GM19395 (cell line): ENCODE measurements around the gene HMX2.
"Not testable (repeated sequence)": the region's sequence is repeated elsewhere in the genome, so short reads cannot be mapped to it uniquely, and the experiment has no call there.

Source experiments
- ATAC-seq: cut with Tn5 transposase; IDR thresholded peaks from one replicate; pipeline ENCODE4 v1.9.1; 2021; ENCODE audit warnings: mild to moderate bottlenecking, moderate library complexity; ENCODE audit not compliant: unreplicated experiment

HMX2 gene

DNA sequence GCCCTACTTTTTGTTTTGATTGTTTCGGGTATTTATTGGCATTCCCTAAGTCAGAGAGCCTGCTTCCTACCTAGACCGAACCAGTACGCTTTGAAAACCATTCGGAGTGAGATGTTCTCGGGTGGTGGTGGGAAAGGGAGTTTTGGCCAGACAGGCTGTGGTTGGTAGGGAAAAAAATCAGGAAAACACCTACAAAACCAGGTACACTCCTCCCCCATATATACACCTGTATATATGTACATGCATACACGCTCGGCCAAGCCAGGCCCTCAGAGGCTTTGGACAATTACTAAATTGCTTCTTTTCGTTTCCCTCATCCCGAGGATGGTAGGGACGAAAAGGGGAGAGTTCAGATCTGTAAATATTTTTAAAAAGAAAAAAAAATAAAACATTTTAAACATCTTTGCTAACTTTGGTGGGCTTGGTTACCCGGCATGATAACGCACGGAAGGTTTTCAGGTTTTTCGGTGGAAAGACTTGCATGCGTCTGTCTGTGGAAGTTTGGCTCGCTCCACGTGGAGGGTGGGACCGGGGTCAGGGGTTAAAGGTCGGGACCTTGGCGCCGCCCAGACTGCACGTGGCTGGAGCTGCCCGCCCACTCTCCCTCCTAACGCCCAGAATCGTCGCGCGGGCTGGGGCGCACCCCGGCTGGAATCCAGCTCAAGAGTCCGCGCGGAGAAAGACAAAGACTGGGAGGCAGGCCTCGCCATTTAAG is 2.5 kb downstream of the HMX2 start:
- ATAC-seq, result no peak

GRCh38 chr10:123150986-123151736 is 3.2 kb downstream of the HMX2 start:
- ATAC-seq, result no peak

DNA sequence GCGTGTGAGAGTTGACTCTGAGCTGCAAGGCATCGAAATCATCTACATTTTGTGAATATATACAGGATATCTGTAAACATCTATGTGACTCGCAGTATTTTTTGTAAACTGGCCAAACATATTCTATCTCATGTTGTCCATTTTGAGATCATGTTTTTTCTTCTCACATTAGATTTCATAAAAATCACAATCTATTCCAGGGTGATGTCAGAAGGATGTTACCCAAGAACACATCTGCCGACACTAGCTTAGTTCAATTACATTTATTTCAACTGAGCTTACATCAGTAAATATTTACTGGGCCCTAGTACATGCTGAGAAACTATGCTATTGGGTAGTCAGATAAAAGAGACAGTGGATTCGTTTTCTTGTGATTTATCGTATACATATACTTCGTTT is 3.8 kb downstream of the HMX2 start:
- no peak for ATAC-seq

DNA sequence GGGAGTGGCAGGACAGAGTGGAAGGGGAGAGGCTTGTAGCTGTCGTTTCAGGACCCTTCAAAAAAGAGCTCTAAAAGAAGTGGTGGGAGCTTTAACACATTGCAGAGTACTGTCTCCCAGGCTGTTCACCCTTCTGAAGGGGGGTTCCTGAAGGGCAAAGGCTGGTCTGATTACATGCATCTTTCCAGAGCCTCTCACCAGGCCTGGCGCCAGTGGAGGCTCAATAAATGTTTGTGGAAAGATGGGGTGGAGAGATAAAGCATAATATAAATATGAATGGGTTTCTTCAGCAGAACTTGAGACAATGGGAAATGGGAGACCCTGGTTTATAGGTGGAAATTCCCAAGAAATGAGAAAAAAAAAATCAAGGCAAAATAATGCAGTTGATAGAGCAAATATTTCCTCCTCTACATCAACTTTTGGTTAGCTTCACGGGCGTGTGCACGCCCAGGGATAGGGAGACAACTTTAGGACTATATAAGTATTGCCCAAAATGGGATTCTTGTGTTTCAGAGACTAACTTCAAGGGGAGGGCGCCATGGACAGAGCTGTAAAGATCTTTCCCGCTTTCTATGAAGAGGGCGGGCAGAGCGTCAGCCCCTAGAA is 5.7 kb downstream of the HMX2 start:
- no peak for ATAC-seq

GRCh38 chr10:123154092-123154710 is 6.3 kb downstream of the HMX2 start, which contains the start of gene BUB3:
Gene BUB3, plus strand, starts transcription at chr10:123154402. Its CDS starts 516 bp downstream, at chr10:123154918.
- peak; percentile 91 for ATAC-seq

DNA sequence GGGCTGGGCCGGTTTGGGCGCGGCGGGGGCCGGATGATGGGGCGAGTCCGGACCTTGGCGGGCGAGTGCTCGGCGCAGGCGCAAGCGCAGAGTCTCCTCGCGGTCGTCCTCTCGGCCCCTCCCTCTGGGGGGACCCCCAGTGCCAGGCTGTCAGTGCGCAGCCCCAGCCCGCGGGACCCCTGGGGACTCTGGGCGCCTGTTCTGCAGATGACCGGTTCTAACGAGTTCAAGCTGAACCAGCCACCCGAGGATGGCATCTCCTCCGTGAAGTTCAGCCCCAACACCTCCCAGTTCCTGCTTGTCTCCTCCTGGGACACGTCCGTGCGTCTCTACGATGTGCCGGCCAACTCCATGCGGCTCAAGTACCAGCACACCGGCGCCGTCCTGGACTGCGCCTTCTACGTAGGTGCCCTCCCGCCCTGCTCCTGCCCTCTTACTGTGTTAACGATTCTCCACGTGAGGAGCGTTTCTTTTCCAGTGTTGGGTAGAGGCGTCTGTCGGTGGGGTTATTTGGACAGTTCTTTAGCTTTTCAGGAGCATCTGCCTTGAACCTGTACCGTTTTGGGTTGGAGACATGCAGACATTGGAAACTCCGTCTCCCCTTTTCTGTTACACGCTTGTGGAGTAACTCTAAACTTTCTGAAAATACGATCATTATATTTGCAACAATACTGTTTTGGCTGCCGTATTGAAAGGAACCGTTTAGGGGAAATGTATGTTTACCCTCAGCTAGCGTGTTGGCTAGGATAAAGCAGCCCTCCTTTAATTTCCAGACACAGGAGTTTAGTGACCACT is 7.0 kb downstream of the HMX2 start:
- ATAC-seq, result peak; percentile 49

GRCh38 chr10:123156078-123156477 is 8.1 kb downstream of the HMX2 start:
- ATAC-seq, result no peak

- no peak for ATAC-seq
Observed at GRCh38 chr10:123157210-123157609, 9.3 kb downstream of the HMX2 start.

- no peak for ATAC-seq
Observed at GRCh38 chr10:123158682-123159081, 10.7 kb downstream of the HMX2 start.

DNA sequence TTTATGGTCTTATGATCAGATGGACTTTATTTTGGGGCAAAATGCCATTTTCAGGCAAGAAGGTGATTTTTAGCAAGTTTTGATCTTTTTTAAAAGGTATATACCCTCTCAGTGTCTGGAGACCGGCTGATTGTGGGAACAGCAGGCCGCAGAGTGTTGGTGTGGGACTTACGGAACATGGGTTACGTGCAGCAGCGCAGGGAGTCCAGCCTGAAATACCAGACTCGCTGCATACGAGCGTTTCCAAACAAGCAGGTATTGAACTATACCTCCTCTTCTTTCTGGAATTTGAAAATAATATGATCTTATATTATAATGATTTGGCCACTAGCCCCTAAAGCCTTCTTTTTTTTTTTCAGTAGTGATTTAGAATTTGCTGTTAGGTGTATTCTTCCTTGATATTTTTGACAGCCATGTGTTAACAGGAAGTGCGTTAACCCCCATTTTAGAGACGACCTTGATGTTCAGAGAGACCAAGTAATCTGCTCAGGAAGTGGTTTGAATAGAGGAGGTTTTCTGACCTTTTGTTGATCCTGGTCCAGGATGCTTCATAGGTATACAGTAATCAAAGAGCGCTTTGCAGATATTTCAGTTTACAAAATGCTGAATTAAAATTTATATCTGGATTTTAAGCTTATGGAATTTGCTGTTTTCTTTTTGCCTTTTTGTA is 12.5 kb downstream of the HMX2 start:
- ATAC-seq, result no peak

DNA sequence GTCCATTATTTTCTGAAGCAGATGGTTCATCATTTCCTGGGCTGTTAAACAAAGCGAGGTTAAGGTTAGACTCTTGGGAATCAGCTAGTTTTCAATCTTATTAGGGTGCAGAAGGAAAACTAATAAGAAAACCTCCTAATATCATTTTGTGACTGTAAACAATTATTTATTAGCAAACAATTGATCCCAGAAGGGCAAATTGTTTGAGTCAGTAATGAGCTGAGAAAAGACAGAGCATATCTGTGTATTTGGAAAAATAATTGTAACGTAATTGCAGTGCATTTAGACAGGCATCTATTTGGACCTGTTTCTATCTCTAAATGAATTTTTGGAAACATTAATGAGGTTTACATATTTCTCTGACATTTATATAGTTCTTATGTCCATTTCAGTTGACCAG is 16.4 kb downstream of the HMX2 start:
- no peak for ATAC-seq

GRCh38 chr10:123165445-123166072 is 17.6 kb downstream of the HMX2 start:
- ATAC-seq, result no peak

DNA sequence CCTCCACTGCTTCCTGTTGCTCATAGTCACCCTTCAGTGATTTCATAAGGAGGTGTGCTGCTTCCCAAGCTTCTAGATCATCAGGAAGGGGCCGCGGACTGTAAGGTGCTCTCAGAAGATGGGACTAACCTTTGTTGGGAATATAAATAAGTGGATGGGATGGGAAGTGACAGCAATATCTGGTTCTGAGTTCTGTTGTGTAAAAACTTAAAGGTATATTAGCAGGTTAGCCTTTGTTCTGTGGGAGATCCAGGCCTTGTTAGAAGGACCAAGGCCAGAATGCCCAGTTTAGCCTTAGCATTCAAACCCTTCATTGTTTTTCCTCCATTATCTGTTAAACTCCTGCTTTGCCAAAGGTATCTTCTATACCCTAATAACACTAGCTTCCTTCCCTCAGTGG is 18.7 kb downstream of the HMX2 start:
- ATAC-seq, result no peak

- ATAC-seq, result no peak
Observed at GRCh38 chr10:123170961-123171360, 23.0 kb downstream of the HMX2 start.

- not testable (repeated sequence) for ATAC-seq
Observed at GRCh38 chr10:123171616-123172015, 23.7 kb downstream of the HMX2 start.

- no peak for ATAC-seq
Observed at GRCh38 chr10:123175389-123176387, 27.8 kb downstream of the HMX2 start.

GRCh38 chr10:123178390-123178789 is 30.5 kb downstream of the HMX2 start:
- not testable (repeated sequence) for ATAC-seq
